Hematopoietic multipotent progenitor cell (in vitro differentiated cells): Measurements from ENCODE around the gene PCNP. TPM values are rescaled to one million over a fixed set of nuclear protein-coding genes. Genes with fewer than 3 reads are reported as not detected.
"Not testable (repeated sequence)": the region's sequence is repeated elsewhere in the genome, so short reads cannot be mapped to it uniquely, and the experiment has no call there.

ENCODE experiments used
- DNase-seq, 3 donors: peaks; one replicate each; pipeline ENCODE4 v3.0.0-alpha.2; 2011 to 2015; ENCODE audit warnings: low read depth in 2 of 3, low spot score in 2 of 3
- total RNA-seq: library from RNA; depleted of rRNA; stranded (reverse); fragments of >200 nt; gene quantifications from one replicate; pipeline ENCODE4 v1.2.3, GENCODE V29; 2012

Gene PCNP, protein sequence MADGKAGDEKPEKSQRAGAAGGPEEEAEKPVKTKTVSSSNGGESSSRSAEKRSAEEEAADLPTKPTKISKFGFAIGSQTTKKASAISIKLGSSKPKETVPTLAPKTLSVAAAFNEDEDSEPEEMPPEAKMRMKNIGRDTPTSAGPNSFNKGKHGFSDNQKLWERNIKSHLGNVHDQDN
- total RNA-seq = 20.7 TPM

- DNase-seq = peak; percentile 98 to 99 (median 99)
Measured at GRCh38 chr3:101573449-101574387, at the start of gene PCNP. Gene PCNP, plus strand, starts transcription at chr3:101574180. Its CDS starts 36 bp downstream, at chr3:101574216.

DNA sequence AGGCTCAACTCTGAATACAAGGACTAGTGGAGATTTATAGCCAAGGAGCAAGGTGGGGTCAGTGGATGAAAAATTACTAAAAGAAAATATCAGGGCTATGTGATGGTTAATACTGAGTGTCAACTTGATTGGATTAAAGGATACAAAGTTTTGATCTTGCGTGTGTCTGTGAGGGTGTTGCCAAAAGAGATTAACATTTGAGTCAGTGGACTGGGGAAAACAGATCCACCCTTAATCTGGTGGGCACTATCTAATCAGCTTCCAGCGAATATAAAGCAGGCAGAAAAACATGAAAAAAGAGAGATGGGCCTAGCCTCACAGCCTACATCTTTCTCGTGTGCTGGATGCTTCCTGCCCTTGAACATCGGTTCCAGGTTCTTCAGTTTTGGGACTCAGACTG lies 46.5 kb upstream of the PCNP start:
- DNase-seq = no peak

DNA sequence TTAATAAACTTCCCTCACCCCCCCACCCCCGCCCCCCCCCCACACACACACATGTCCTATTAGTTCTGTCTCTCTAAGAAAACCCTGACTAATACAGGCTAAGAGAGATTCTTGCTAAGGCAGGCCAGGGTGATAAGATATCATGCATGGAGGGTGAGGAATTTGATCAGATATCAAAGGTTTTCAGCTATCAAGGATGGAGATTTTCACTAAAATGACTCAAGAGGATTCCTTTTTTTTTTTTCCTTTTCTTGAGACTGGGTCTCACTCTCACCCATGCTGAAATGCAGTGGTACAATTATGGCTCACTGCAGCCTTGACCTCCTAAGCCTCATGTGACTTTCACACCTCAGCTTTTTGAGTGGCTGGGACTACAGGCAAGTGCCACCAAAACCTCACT lies 46.1 kb upstream of the PCNP start:
- no peak for DNase-seq

DNA sequence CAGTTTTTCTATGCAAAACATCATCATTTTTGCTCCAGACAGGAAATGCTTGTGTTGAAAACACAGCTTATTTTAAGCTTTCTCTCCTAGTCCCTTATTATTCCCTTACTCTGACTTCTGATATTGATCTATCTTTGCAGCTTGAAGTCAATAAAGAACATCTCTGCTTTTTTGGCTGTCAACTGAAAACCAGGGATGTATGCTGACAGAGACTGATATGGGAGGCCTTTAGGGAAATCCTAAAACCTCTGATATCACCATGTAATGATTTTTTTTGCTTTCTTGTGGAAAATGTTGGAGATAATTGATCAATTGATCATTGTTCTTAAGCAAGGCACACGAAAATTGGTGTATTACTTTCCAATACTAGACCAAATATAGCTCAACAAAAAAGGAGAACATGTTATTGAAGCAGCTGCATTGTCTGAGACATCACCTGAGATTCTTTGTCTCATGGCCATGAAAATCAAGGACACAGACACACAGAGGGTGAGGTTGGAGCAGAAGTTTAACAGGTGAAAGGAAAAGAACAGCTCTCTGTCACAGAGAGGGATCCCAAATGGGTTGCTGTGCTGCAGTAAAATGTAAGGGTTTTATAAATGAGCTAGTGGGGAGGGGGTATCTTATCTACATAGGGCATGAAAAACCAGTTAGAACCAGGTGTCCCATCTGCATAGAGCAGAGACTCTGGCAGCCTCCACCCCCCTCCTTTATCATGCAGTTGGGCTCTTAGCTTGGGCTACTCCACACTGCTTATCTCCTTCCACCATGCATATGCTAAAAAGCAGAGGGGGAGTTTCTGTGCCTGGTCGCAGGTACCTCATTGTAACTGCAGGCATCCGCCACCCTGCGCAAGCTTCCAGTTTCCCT lies 43.9 kb upstream of the PCNP start:
- DNase-seq = peak in 2 of 3 donors; percentile 36 to 65

GRCh38 chr3:101530686-101531047 lies 43.3 kb upstream of the PCNP start:
- DNase-seq = no peak

GRCh38 chr3:101531473-101532086 lies 42.4 kb upstream of the PCNP start:
- DNase-seq = no peak

DNA sequence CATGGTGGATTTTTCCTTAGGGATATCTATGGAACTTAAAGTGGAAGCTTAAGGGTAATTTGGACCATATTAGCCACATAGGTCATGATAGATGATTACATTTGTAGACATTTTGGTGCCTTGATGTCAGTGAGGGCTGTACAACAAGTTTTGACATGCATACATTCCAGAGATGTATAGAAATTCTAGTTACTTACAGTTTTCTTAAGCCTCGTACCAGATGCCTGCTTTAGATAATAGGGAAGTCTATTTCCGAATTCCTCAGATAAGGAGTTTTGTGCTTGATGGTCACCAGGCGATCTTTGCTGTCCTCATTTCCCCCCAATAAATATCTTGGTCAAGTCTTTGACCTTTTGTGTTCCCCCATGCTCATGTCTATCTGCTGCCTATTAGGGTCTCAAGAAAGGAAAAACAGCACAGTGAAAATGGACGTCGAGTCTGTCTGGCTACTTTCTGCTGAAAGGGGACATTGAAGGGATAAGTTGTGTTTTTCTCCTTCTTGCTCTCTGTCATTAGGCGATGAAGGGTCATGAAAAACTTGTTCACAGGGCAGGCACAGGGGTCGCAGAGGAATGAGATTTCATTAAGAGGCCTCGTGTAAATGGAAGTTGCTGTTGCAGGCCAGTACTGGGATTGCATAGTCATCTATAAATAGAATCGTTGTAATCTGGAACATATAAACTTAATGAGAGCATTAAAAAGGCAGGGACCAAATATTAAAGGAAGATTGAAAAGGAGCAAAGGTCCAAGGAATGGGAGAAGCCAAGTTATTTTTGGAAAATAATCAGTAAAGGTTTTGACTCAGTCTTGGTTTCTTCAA lies 41.0 kb upstream of the PCNP start:
- DNase-seq = no peak

DNA sequence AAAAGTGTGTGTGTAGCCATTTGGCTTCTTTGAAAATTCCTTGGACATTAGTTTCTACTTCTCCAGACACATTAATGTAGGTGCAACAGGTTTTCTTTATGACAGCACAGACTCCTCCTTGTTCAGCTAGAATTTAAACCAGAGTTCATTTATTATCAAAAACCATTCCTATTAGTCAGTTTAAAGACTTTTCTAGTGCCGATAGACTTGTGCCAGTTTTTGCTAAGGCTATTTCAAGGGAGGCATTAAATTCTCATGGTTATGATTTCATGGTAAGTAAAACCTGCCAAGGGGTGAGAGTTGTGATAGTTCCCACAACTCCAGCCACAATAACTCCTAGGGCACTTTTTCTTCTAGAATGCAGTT lies 40.4 kb upstream of the PCNP start:
- no peak for DNase-seq

DNA sequence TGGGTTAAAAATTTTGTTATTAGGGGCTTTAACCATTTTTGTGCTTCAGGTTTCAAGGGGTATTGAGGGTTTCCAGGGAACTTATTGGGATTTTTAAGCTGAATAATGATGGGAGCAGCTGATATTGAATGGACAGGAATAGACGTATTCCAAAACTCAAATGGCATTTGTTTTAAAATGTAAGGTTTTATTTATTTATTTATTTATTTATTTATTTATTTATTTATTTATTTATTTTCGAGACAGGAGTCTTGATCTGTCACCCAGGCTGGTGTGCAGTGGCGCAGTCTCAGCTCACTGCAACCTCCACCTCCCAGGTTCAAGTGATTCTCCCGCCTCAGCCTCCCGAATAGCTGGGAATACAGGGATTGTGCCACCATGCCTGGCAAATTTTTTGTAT lies 38.8 kb upstream of the PCNP start:
- no peak for DNase-seq

- DNase-seq = no peak
Measured at GRCh38 chr3:101536266-101536665, 37.7 kb upstream of the PCNP start.

- DNase-seq = not testable (repeated sequence)
Measured at GRCh38 chr3:101536955-101537354, 37.0 kb upstream of the PCNP start.

GRCh38 chr3:101542957-101543356 lies 31.0 kb upstream of the PCNP start:
- no peak for DNase-seq

GRCh38 chr3:101544161-101544850 lies 29.7 kb upstream of the PCNP start:
- DNase-seq = no peak

DNA sequence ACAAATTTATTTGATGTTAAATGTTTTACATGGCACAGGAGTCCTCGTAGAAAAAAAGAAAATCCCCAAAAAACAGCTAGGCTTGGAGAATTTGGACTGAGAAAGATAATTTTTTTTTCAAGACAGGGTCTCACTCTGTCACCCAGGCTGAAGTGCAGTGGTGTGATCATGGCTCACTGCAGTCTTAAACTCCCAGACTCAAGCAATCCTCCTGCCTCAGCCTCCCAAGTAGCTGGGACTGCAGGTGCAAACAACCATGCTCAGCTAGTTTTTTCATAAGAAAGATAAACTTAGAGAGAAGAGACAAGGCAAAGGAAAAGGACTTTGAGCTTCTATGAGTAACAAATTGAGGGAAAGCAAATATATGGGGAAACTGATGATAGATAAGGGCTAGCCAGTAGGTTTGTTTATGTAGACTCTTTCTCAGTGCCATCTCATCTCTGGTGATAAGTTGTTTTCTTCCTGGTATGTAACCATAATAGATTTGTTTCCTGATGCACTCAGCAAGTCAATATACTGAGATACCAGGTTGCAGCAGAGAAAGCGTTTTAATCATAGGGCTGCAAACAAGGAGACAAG lies 25.4 kb upstream of the PCNP start:
- no peak for DNase-seq

GRCh38 chr3:101549473-101549872 lies 24.5 kb upstream of the PCNP start:
- no peak for DNase-seq

DNA sequence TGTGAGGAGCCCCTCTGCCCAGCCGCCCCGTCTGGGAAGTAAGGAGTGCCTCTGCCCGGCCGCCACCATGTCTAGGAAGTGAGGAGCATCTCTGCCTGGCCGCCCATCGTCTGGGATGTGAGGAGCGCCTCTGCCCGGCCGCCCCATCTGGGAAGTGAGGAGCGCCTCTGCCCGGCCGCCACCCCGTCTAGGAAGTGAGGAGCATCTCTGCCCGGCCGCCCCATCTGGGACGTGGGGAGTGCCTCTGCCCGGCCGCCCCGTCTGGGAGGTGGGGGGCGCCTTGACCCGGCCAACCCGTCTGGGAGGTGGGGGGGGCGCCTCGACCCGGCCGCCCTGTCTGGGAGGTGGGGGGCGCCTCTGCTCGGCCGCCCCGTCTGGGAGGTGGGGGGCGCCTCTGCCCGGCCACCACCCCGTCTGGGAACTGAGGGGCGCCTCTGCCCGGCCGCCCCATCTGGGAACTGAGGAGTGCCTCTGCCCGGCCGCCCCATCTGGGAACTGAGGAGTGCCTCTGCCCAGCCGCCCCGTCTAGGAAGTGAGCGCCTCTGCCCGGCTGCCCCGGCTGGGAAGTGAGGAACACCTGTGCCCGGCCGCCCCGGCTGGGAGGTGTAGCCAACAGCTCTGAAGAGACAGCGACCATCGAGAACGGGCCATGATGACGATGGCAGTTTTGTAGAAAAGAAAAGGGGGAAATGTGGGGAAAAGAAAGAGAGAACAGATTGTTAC lies 22.5 kb upstream of the PCNP start:
- DNase-seq = not testable (repeated sequence)

DNA sequence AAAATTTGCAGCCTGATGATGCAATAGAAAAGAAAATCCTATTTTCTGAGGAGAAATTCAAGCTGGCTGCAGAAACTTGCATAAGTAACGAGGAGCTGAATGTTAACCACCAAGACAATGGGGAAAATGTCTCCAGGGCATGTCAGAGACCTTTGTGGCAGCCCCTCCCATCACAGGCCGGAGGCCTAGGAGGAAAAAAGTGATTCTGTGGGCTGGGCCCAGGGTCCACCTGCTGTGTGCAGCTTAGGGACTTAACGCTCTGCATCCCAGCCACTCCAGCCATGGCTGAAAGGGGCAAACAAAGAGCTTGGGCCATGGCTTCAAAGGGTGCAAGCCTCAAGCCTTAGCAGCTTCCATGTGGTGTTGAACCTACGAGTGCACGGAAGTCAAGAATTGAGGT lies 20.6 kb upstream of the PCNP start:
- DNase-seq = not testable (repeated sequence)

GRCh38 chr3:101556064-101556463 lies 17.9 kb upstream of the PCNP start:
- no peak for DNase-seq
